K562 (cell line): ENCODE data around the gene DNPEP. TPM values are rescaled to one million over a fixed set of nuclear protein-coding genes. Genes with fewer than 3 reads are reported as not detected.

Experiments
- EP400 ChIP-seq: fragments of 450-650 bp; IDR thresholded peaks from 2 replicates; pipeline ENCODE4 v1.6.1; 2017; ENCODE audit warnings: antibody characterized with exemption, mild to moderate bottlenecking, moderate library complexity
- FOXP1 ChIP-seq: sonication (generic); formaldehyde crosslinking; IDR thresholded peaks from 2 replicates; pipeline ENCODE4 v1.8.0; 2022; ENCODE audit warnings: mild to moderate bottlenecking, missing genetic modification reagents
- HCFC1 ChIP-seq: IDR thresholded peaks from 2 replicates; pipeline ENCODE4 v1.6.1; 2012; ENCODE audit warnings: low read depth, low read length, improper control_type of control experiment
- KAT8 ChIP-seq: fragments of 450-650 bp; IDR thresholded peaks from 2 replicates; pipeline ENCODE4 v1.6.1; 2016; ENCODE audit warnings: low read depth, mild to moderate bottlenecking
- NCOA6 ChIP-seq: fragments of 450-650 bp; IDR thresholded peaks from 2 replicates; pipeline ENCODE4 v1.6.1; 2017; ENCODE audit warnings: mild to moderate bottlenecking
- NR2C1 ChIP-seq, 2 experiments: fragments of 450-650 bp; IDR thresholded peaks; 2 replicates each; pipeline ENCODE4 v1.6.1; 2017; ENCODE audit warnings: mild to moderate bottlenecking in 2 of 2, antibody characterized with exemption in 1 of 2, inconsistent platforms in 1 of 2, missing compliant biosample characterization in 1 of 2, missing genetic modification characterization in 1 of 2
- REST ChIP-seq, 2 experiments: fragments of 450-650 bp; formaldehyde crosslinking in 1 of 2; IDR thresholded peaks; 2 replicates each; pipeline versions ENCODE4 v1.4.0 to v1.6.1; 2014 to 2020; ENCODE audit warnings: mild to moderate bottlenecking in 2 of 2, borderline replicate concordance in 1 of 2, low read depth in 1 of 2
- SNIP1 ChIP-seq: fragments of 450-650 bp; IDR thresholded peaks from 2 replicates; pipeline ENCODE4 v1.7.1; 2017; ENCODE audit warnings: low read depth, mild to moderate bottlenecking
- TAF7 ChIP-seq: fragments of 450-650 bp; IDR thresholded peaks from 2 replicates; pipeline ENCODE4 v1.6.1; 2016; ENCODE audit warnings: missing genetic modification characterization, missing compliant biosample characterization
- TEAD1 ChIP-seq, 2 experiments: fragments of 450-650 bp in 1 of 2; sonication (generic) in 1 of 2; formaldehyde crosslinking; IDR thresholded peaks; 2 replicates each; pipeline versions ENCODE4 v1.4.0 to v1.8.0; 2020 to 2022; ENCODE audit warnings: mild to moderate bottlenecking in 2 of 2, missing genetic modification reagents in 1 of 2
- THAP7 ChIP-seq: fragments of 250-450 bp; sonication (Bioruptor Pico); IDR thresholded peaks from 2 replicates; pipeline ENCODE4 v1.5.0; 2021
- THRA ChIP-seq: fragments of 450-650 bp; IDR thresholded peaks from 2 replicates; pipeline ENCODE4 v1.6.1; 2017; ENCODE audit warnings: mild to moderate bottlenecking, moderate library complexity
- ZNF224 ChIP-seq: sonication (generic); formaldehyde crosslinking; IDR thresholded peaks from 2 replicates; pipeline ENCODE4 v1.8.0; 2022; ENCODE audit warnings: mild to moderate bottlenecking, missing genetic modification reagents
- ZNF23 ChIP-seq: fragments of 250-450 bp; sonication (Bioruptor Pico); IDR thresholded peaks from 2 replicates; pipeline ENCODE4 v1.4.0; 2020; ENCODE audit warnings: mild to moderate bottlenecking
- ZNF592 ChIP-seq: fragments of 450-650 bp; IDR thresholded peaks from 2 replicates; pipeline ENCODE4 v1.6.1; 2017; ENCODE audit warnings: antibody characterized with exemption, mild to moderate bottlenecking
- polyA plus RNA-seq, 8 experiments: library from polyadenylated mRNA; depleted of rRNA in 4 of 8; stranded (reverse) in 5 of 8; unstranded in 3 of 8; fragments of >200 nt; fragmentation: Nextera tagmentation in 2 of 8; fragmentation: Illumina TruSeq in 1 of 8; extraction: Ambion mirVana in 2 of 8; extraction: Trizol in 1 of 8; gene quantifications; 2 replicates each; pipeline versions ENCODE4 v1.2.1 to v1.2.3, GENCODE V29; 2011 to 2014; ENCODE audit warnings: inconsistent platforms in 1 of 8, missing spikeins in 1 of 8
- total RNA-seq, 7 experiments: library from RNA; depleted of rRNA in 6 of 7; stranded (reverse); fragments of >200 nt in 6 of 7; fragmentation: Illumina TruSeq in 2 of 7; extraction: Trizol in 2 of 7; gene quantifications; 2 replicates each; pipeline versions ENCODE4 v1.2.1 to v1.2.3, GENCODE V29; 2011 to 2021; ENCODE audit warnings: low replicate concordance in 1 of 7

The DNPEP gene
- total and polyA plus RNA-seq, 9 of the 15 experiments (the other 6 are each of a cell fraction or from before 2014, with no cell fraction given) = 34.6 to 71.4 (median 45.5) TPM

GRCh38 chr2:219381448-219381847 lies 6.3 kb downstream of the DNPEP start (continued):
- TF ChIP-seq ZNF592 (no peak), HCFC1 (no peak), TAF7 (tag) (no peak), THAP7 (CRISPR knock-in tag) (no peak), TEAD1 (CRISPR knock-in tag; IDR thresholded peaks at IDR 0.05) (no peak), ZNF23 (CRISPR knock-in tag) (peak; percentile 82), EP400 (no peak), THRA (no peak), FOXP1 (no peak), NCOA6 (no peak), REST (IDR thresholded peaks at IDR 0.05; ENCODE audit: borderline replicate concordance) (peak; percentile 20; the same call in 1 of the 2 replicates), REST (CRISPR knock-in tag; IDR thresholded peaks at IDR 0.05; ENCODE audit: low read depth) (no peak), SNIP1 (no peak), ZNF224 (CRISPR knock-in tag) (no peak), NR2C1 (IDR thresholded peaks at IDR 0.05) (no peak), NR2C1 (tag; IDR thresholded peaks at IDR 0.05) (no peak), KAT8 (no peak)
